Right hindlimb (tissue), 1 donor: ENCODE data around the gene TMEM11.

Source experiments
- DNase-seq: peaks from one replicate; pipeline ENCODE4 v3.0.0-alpha.2; 2018

Gene TMEM11

DNA sequence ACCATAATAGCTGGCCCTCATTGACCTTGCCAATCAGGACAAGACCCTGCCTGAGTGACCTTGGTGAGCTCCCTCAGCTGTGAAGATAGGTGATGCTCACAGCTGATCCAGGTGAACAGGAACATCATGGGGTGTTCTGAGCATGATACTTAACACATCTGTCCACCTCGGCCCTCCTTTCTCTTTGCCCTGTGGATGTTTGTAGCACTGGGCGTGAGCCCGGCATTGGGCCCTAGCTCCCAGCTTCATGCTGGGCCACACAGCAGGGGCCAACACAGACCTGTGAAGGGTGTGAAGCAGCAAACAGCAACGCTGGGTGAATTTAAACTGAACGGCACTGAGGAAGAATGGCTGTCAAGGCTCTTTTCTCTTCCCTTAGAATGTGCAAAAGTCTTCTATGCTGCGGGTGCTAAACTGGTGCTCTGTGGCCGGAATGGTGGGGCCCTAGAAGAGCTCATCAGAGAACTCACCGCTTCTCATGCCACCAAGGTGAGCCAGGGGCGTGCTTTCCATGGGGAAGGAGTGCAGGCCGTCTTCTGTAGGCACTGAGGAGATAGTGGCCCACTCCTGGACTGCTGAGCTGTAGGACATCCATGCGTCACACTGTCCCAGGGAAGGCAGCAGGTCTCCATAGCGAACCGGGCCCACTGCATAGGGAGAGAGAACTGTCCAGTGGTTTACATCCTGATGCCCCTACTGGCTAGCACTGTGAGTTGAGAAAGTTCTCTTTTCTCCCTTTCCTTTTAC is 35.9 kb downstream of the TMEM11 start:
- DNase-seq = no peak

DNA sequence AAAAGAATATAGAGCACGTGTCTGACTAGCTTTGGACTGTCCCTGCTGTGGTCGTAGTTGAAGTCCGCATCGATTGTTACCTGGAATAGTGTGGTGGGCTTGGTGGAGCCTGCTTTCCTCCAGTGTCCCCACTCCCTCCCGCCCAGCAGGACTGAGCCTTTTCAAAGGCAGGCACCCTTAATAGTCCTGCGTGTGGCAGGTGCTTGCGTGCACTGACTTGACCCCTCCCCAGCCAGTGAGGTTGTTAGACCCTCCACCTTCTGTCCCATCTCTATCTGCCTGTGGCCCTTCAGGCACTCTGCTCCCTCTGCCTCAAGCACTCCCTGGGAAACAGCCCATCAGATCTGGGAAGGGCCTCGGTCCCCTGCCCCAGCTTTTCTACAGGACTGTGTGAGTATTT is 36.6 kb downstream of the TMEM11 start:
- DNase-seq = no peak

DNA sequence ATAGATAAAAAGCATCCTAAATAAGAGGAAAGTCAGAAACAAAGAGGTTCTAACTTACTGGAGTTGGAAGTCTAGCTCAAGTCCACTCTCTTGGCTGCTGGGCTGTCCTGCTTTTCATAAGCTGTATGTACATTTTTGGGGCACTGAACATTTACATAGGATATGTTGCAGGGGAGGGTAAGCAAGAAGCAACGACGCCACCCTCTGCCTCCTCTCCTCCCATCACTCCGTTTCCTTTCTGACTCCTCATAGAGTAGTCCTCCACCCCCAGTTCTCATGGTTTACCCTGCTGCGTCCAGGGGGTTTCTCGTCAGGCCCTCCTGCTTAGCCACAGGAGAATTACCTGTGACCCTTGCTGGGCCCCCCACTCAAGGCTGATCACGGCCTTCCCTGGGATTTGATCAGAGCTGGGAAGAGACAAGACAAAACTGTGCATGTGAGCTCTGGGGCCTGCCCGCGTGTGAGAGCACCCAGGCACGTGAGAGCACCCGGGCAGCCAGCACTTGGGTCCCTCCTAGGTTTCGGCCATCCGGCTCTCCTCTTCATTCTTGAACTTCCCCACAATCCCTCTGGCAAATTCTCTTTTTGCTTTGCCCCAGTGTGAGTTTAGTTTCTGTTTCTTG is 37.1 kb downstream of the TMEM11 start:
- no peak for DNase-seq

DNA sequence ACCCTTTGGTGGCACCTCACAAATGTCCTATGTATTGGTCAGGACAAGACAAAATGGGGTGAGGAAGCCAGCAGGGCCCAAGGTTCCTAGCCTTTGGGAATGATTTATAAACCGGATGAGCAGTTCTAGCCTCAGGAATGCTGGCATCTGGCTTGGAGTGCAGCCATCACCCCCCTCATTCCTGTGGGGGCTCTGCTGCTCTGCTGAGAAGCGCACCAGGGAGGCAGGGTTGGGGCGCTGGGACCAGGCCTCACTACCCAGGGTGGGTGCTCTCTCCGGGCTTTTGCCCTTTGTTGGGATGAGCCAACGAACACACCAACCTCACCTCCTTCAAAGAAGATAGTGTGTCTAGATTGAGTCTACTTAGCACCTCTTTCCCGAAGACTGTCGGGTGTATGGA is 39.2 kb downstream of the TMEM11 start:
- no peak for DNase-seq

DNA sequence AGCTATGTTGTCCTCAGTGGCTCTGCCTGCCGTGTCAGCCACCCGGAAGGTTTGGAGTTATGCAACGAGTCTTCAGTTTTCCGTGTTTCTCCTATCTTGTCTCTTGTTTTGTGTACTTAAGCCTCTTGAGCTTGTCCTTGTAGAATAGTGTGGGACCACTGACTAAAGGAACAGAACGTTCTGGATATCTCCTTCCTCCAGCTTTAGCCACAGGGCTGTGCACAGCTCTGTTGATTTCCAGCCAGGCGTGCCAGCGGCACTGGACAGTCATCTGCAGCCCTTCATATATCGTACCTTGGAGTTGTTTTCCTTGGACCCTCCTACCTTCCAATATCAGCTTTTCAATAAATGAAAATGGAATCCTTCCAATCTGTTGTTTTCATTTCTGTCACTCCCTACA is 39.8 kb downstream of the TMEM11 start:
- no peak for DNase-seq

DNA sequence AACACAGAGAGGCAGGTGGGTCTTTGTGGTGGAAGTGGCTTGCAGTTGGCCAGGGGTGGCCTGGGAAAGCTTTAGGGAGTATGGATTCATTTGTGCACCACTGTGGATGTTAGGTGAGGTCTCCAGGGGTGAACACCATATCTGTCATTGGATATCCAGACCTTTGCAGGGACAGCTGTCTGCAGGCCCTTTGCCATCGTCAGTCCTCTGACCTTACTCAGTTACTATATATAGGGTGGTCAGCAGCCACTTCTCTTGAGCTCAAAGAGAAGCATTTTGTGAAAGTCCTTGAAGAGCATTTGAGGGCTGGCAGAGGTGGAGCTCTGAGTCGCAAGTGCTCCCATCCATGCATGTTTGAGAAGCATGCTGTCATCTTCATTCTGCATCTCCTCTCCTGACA is 40.4 kb downstream of the TMEM11 start:
- DNase-seq = no peak

DNA sequence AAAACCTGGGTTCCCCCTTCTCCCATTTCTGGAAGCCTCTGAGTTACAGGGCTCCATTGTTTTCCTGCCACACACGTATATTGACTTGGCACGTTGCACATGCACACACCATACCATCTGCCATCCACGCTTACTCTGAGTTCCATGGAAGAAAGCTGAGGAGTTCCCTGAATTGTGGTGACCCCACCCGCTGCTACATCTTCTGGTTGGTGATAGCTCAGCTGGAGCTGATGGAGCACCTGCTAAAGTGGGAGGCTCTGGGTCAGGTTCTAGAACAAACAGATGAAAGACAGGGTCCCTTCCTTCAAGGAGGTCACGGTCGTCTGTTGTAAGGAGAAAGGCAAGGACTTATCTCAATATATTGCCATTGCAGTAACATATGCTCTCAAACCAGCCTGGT is 41.1 kb downstream of the TMEM11 start:
- no peak for DNase-seq

DNA sequence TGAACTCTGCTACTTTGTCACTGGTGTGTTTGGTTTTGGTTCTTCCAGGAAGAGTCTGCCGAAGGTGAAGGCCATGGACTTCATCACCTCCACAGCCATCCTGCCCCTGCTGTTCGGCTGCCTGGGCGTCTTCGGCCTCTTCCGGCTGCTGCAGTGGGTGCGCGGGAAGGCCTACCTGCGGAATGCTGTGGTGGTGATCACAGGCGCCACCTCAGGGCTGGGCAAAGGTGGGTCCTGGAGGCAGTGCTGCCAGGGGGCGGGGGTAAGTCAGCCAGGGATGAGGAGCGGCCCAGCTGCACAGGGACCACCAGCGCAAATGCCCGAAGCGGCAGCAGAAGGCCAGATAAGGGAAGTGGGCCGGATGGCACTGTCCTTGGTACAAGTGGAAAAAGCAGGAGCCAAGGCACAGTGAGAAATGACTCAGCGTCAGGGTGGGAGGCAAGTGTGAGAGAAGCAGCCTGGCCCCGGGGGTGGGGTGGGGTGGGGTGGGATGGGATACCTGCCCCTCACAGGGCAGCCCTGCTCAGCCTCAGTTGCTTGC is 41.9 kb downstream of the TMEM11 start:
- no peak for DNase-seq

DNA sequence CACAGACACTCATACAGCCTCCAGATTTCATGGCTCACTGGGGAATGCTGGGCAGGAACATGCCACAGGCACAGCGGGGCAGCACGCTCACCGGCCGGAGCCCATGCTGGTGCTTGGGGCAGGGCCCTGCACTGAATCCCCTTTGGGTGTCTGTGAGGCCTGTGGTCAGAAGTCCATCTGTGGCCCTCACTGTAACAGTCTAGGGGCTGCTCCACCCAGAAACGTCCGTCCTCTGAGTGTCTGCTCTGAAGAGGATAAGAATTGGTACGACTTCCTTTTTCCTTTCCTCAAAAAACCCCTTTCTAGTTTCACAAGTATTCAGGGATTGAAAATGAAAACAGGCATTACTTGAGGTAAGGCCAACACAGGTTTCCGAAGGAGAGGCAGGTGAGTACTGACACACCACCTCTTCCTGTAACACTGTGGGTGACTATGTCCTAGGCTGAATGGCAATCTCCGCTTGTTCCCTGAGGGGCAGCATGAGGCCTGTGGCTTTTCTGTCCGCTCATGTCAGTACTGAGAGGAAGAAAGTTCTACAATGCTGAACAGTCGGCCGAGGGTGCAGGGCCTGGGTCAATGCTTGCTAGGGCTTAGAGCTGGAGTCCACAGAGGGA is 42.5 kb downstream of the TMEM11 start:
- no peak for DNase-seq

DNA sequence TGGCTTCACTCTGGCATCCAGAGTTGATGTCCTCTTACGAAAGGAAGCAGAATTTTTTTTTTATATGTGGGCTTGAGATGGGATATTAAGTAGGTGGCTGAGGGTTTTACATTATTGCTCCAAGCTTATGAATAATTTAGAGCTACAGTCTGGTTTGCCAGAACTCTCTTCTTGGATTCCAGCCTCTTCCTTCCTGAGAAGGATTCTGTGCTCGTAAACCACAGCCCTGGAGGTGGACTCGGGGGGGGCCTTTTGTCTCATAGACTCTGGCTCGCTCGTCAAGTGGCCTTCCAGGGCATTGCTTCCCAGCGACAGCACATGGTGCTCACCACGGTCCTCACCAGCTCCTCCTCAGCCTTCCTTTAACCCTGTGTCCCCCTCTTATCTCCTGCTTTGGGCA is 43.2 kb downstream of the TMEM11 start:
- DNase-seq = no peak

DNA sequence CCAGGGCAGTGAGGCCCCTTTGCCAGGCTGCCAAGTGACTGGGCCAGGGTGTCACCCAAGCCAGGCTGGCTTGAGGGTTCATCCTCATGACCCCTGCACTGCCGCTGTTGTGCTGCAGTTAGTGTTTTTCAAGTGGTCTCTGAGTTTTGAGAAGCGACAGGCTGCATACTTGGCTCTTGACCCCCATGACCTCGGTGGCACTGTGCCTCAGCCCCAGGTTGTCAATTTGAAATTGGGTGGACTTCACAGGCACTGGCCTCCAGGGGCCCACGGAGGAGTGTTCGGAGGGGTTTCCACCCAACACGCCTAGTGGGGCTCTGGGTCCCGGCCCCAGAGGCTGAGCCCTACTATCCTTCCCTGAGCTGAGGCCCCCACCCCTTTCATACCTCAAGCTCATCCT is 44.5 kb downstream of the TMEM11 start:
- no peak for DNase-seq

DNA sequence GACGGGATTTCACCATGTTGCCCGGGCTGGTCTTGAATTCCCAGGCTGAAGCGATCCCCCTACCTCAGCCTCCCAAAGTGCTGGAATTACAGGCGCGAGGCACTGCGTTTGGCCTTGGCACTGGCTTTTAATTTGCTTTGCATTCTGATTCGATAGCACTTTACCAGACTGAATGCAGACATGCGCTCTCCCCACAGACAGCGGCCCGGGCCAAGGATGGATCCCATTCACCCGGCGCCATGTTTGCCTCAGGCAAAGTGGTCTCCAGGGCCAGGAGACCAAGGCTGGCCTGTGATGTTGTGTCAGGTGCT is 45.5 kb downstream of the TMEM11 start:
- no peak for DNase-seq

DNA sequence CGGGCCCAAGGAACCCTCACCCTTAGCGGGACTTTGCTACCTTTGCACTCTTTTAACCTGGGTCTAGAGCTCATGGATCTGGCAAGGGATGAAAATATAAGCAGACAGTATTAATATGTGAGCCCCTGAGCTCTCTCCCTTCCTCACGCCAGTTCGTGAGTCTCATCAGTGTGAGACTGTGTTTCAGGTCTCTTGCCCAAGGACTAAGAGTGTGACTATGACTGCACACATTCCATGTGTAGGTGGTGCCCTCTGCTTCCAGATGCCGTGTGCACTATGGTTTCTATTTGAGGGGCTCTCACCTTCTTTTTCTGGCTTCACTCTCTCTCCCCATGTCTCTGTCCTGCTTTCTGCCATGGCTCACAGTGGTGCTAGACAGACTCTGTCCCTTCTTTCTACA is 46.7 kb downstream of the TMEM11 start:
- no peak for DNase-seq

DNA sequence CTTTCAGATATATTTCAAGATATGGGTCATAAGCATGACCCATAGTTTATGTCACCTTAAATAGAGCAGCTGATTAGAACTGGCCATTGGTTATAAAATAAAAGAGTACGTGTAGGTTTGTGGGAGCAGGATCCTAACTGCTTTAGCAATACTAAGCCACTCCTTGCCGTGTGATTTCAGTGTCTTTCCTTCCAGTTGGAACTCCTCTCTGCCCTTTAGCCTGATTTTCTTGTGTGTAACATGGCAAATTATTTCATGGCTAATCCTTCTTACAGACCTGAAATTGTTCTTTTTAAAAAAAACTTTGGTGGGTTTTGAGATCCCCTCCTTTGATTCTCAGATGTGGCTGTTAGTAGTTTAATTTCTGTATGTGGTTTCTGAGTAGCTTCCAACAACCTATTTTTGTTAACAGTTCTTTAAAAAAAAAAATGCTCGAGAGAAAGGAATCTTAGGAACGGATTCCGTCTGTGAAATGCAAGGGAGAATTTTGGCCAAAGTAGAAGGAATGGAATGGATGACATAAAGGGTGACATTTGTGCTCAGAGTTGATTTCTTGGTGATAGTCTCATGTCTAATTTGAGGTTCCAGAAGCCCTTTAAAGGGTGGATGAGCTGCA is 47.3 kb downstream of the TMEM11 start:
- no peak for DNase-seq

DNA sequence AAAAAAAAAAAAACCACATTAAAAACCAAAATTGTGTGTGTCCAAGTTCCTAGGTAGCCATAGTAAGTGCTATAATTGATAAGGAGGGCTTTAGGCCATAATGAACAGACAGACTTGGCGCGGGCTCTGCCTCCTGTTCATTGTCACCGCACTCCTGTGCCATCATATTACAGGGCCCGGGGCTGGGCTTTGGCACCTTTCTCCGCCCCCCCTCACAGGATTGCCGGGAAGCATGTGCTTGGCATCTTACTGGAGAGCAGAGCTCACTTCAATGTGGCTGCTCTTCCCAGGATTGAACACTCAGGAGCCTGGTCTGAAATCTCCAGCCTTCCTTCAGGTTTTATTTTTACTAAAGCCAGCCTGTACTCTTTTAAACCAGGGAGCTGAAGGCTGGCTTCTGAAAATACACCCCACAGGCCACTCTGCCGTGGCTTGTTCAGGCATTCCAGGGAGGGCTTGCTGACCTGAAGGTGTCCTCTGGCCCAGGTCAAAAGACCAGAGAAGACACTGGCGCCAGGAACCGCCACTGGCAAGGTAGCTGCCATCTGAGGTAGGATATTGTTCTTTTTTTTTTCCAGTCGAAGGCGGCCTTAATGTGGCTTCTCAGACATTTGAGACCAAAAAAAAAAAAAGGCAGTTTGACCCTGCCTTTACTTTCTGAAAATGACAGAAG is 47.9 kb downstream of the TMEM11 start:
- no peak for DNase-seq

DNA sequence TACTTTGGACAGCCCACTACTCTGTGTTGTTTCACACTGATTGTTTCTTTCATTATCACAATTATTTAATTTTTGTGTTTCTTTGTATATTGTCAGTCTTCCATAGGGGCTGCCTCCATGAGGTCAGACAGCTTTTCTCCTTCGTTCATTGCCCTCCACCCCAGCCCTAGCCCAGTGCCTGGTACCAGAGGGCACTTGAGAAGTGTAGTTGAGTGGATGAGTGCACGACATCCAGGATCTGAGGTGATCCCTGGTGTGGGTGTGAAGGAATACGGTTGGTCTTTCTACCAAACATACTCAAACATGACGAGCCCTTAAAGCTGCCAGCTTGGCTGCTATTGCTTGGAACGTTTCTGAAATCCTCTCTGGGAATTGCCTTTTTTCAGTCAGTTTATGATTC is 49.3 kb downstream of the TMEM11 start:
- no peak for DNase-seq

DNA sequence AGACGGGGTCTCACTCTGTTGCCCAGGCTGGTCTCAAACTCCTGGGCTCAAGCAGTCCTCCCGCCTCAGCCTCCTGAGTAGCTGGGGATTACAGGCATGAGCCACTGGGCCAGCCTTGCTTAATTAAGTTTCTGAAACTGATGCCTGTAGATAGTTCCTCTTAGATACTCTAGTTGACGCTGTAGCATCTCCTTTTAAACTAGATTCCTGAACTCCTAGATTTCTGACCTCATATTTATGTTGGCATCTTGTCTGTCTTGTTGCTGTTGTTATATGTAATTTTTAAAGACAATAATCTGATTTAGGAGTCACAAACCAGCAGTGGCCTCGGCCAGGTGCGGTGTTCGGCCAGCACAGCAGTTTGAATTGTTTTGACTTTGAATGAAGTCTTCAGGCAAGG is 49.7 kb downstream of the TMEM11 start:
- no peak for DNase-seq

DNA sequence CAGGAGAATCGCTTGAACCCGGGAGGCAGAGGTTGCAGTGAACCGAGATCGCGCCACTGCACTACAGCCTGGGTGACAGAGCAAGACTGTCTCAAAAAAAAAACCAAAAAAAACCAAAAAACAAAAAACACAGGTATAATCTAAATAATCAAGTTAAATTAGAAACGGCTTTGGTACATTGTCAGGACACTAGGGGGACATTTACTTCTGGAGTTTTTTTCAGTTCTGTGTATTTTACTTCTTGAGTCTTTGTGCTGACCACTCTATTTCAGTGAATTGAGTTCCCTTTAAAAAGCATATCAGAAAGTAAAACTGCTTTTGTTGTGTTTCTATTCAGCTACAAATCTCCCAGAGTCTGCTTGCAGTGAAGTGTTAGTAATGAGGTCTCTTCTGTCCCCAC is 50.9 kb downstream of the TMEM11 start:
- no peak for DNase-seq

DNA sequence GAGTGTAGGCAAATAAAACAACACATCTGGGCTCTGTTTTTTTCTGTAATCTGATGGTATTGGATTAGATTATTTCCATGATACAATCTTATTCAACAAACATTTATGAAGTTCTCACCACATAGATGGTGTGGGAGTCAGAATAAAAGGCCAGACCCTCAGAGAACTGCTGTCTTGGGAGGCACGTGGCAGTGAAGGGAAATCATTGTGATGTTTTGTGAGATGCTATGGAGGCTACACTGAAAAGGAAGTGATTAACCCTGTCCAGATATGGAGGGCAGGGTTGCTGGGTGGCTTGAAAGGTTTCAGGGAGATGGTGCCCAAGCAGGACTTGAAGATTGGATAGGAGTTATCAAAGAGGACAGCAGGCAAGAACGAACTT is 51.6 kb downstream of the TMEM11 start:
- no peak for DNase-seq

DNA sequence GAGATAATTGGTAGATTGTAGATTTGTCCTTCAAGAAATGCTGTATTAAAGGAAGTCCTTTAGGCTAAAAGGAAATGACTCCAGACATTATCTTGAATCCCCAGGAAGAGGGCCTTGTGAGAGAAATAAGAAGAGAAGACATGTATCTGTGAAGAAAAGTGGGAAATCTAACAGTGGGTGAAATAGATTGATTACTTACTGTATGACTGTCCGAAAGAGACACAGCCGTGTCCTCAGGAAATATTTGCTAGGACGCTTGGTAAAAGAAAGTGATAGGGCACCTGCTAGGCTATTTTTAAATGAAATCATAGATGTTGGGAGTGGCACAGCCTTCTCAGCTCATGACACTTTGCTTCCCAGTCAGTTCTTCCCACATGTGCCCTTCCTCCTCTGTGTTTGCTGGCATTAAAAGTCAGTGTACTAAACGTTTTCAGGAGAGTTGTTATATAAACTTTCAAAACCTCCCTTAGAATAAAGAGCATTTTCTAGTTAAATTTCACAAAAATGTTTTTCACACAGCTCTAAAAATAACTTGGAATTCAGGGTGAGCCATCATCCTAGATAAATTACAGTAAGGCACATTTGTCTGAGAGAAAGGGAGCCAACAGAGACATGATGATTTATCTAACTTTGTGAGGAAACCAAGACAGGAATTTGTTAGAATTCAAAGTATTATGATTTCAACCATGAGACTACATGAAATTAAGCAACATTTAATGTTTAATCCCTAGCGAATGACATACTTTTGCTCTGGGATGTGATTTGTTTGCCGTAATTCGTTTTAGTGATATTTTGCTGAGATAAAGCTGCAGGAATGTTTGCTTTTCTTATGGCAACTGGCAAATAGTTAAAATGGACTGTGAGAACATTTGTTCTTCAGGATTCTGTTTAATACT is 52.2 kb downstream of the TMEM11 start:
- DNase-seq = no peak

DNA sequence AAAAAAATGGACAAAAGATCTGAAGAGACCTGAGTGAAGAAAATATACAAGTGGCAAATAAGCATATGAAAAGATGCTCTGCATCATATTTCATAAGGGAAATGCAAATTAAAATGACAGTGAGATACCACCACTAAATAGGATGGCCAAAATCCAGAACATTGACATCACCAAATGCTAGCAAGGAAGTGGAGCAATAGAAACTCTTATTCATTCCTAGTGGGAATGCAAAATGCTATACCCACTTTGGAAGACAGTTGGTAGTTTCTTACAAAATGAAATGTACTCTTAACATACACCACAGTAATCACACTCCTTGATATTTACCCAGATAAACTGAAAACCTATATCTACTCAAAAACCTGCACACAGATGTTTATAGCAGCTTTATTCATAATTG is 53.6 kb downstream of the TMEM11 start:
- DNase-seq = no peak

DNA sequence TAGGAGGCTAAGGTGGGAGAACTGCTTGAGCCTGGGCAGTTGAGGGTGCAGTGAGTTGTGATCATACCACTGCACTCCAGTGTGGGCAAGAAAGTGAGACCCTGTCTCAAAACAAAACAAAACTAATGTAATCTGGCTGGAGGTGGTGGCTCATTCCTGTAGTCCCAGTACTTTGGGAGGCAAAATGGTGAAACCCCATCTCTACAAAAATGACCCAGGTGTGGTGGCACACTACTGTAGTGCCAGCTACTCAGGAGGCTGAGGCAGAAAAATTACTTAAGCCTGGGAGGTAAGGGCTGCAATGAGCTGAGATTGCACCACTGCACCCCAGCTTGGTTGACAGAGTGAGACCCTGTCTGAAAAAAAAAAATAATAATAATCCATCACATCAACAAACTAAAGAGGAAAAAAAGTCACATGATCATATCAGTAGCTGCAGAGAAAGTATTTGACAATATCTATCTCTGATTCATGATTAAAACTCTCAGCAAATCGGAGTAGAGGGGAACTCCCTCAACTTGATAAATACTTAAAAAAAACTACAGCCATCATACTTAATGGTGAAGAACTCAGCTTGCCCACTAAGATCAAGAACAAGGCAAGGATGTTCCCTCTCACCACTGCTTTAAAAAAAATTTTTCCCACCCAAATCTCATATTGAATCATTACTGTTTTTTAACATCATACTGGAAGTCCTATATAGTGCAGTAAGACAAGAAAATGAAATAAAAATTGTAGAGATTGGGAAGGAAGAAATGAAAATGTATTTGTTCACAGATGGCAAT is 56.2 kb downstream of the TMEM11 start:
- no peak for DNase-seq
